ENCODE results near the gene SLX4.

DNA sequence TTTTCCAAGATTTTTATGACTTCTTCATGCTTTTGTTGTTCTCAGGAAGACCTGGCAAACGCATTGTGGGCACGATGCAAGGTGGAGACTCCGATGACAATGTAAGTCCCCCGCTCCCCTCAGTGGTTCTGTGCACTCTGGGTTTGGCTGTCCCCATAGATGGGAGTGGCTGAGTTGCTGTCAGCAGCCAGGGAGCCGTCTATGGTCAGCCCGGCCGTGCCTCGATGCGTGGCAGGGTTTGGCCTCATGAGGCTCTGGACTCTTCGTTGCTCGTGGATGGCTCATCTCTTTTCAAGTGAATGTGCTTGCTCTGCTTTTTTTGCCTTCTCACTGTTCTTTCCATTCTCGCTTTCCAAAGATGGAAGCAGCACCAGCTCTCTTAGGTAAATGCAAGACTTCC is 78.7 kb downstream of the SLX4 start:
- no peak for TF ChIP-seq ARNTL (CRISPR knock-in tag; IDR thresholded peaks at IDR 0.05; ENCODE audit: borderline replicate concordance, low read depth)
- no peak for TF ChIP-seq PATZ1 (CRISPR knock-in tag; IDR thresholded peaks at IDR 0.05; ENCODE audit: borderline replicate concordance)
- TF ChIP-seq ZNF70 (CRISPR knock-in tag; IDR thresholded peaks at IDR 0.05) = no peak
- TF ChIP-seq, protein P1, sequence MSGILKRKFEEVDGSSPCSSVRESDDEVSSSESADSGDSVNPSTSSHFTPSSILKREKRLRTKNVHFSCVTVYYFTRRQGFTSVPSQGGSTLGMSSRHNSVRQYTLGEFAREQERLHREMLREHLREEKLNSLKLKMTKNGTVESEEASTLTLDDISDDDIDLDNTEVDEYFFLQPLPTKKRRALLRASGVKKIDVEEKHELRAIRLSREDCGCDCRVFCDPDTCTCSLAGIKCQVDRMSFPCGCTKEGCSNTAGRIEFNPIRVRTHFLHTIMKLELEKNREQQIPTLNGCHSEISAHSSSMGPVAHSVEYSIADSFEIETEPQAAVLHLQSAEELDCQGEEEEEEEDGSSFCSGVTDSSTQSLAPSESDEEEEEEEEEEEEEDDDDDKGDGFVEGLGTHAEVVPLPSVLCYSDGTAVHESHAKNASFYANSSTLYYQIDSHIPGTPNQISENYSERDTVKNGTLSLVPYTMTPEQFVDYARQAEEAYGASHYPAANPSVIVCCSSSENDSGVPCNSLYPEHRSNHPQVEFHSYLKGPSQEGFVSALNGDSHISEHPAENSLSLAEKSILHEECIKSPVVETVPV (CRISPR knock-in tag; IDR thresholded peaks at IDR 0.05) = no peak
- no peak for TF ChIP-seq GLIS3 (CRISPR knock-in tag; IDR thresholded peaks at IDR 0.05)
- no peak for TF ChIP-seq CSDC2 (CRISPR knock-in tag; IDR thresholded peaks at IDR 0.05)
- TF ChIP-seq OSR1 (CRISPR knock-in tag; IDR thresholded peaks at IDR 0.05) = no peak
- no peak for TF ChIP-seq SNAI2 (CRISPR knock-in tag; IDR thresholded peaks at IDR 0.05)
